D721Med (cell line): ENCODE measurements around the gene PSMG4.

Experiments
- DNase-seq: peaks from one replicate; pipeline ENCODE4 v3.0.0; 2011; ENCODE audit warnings: low spot score; ENCODE audit not compliant: insufficient read length
- FAIRE-seq: peaks from 2 replicates; lab custom pipeline; 2011; peaks lifted over from hg19 to GRCh38; lab: Jason Lieb, UNC
- CTCF ChIP-seq: IDR thresholded peaks from 2 replicates; pipeline ENCODE4 v1.5.1; 2012; ENCODE audit warnings: mild to moderate bottlenecking, control low read depth; ENCODE audit not compliant: insufficient read depth; ENCODE audit errors: missing control alignments

Gene PSMG4

GRCh38 chr6:3261921-3262320, 3.2 kb downstream of the PSMG4 start:
- no peak for TF ChIP-seq CTCF

GRCh38 chr6:3263096-3263495, 4.3 kb downstream of the PSMG4 start:
- DNase-seq (no peak), FAIRE-seq (no peak)
- no peak for TF ChIP-seq CTCF

More at GRCh38 chr6:3261921-3262320, 3.2 kb downstream of the PSMG4 start:
- DNase-seq, result no peak
- FAIRE-seq, result no peak

GRCh38 chr6:3264356-3264755, 5.6 kb downstream of the PSMG4 start:
- no peak for DNase-seq

GRCh38 chr6:3265671-3266070, 6.9 kb downstream of the PSMG4 start:
- DNase-seq (no peak), FAIRE-seq (no peak)
- TF ChIP-seq CTCF, result no peak

More at GRCh38 chr6:3264356-3264755, 5.6 kb downstream of the PSMG4 start:
- no peak for FAIRE-seq
- no peak for TF ChIP-seq CTCF

- TF ChIP-seq CTCF, result no peak
- FAIRE-seq (no peak), DNase-seq (no peak)
Observed at GRCh38 chr6:3266170-3266569, 7.4 kb downstream of the PSMG4 start.

GRCh38 chr6:3267162-3267561, 8.4 kb downstream of the PSMG4 start:
- FAIRE-seq, result no peak
- no peak for TF ChIP-seq CTCF
- no peak for DNase-seq

GRCh38 chr6:3268680-3269079, 9.9 kb downstream of the PSMG4 start:
- FAIRE-seq (no peak), DNase-seq (no peak)
- no peak for TF ChIP-seq CTCF
